Subcutaneous adipose tissue (tissue), 4 donors: ENCODE measurements around the gene TBC1D1. TPM values are rescaled to one million over a fixed set of nuclear protein-coding genes. Genes with fewer than 3 reads are reported as not detected.

Source experiments
- CTCF ChIP-seq: fragments of 450-650 bp; IDR thresholded peaks from one replicate; pipeline ENCODE4 v1.5.1; 2016; ENCODE audit warnings: low read depth, mild to moderate bottlenecking, control low read depth, antibody characterized with exemption, moderate library complexity
- total RNA-seq, 4 donors: library from RNA; depleted of rRNA; stranded (reverse); fragments of >200 nt; gene quantifications; one replicate each; pipeline ENCODE4 v1.1.0, GENCODE V29; 2016

The TBC1D1 gene
- total RNA-seq, 4 donors from 2014 or later = 60.3 to 123 (median 87.6) TPM

GRCh38 chr4:38151873-38152272 lies 261.0 kb downstream of the TBC1D1 start:
- no peak for TF ChIP-seq CTCF

- TF ChIP-seq CTCF = no peak
Observed at GRCh38 chr4:38152305-38152704, 261.4 kb downstream of the TBC1D1 start.

GRCh38 chr4:38152721-38153386 lies 262.0 kb downstream of the TBC1D1 start:
- no peak for TF ChIP-seq CTCF

GRCh38 chr4:38153387-38153760 lies 262.5 kb downstream of the TBC1D1 start:
- no peak for TF ChIP-seq CTCF

- TF ChIP-seq CTCF = no peak
Observed at GRCh38 chr4:38154252-38154651, 263.4 kb downstream of the TBC1D1 start.

- TF ChIP-seq CTCF = no peak
Observed at GRCh38 chr4:38154681-38155588, 264.1 kb downstream of the TBC1D1 start.

GRCh38 chr4:38155589-38156294 lies 264.9 kb downstream of the TBC1D1 start:
- TF ChIP-seq CTCF = no peak
